Measurements from ENCODE around the gene DISP3. TPM values are rescaled to one million over a fixed set of nuclear protein-coding genes. Genes with fewer than 3 reads are reported as not detected.

The DISP3 gene, protein sequence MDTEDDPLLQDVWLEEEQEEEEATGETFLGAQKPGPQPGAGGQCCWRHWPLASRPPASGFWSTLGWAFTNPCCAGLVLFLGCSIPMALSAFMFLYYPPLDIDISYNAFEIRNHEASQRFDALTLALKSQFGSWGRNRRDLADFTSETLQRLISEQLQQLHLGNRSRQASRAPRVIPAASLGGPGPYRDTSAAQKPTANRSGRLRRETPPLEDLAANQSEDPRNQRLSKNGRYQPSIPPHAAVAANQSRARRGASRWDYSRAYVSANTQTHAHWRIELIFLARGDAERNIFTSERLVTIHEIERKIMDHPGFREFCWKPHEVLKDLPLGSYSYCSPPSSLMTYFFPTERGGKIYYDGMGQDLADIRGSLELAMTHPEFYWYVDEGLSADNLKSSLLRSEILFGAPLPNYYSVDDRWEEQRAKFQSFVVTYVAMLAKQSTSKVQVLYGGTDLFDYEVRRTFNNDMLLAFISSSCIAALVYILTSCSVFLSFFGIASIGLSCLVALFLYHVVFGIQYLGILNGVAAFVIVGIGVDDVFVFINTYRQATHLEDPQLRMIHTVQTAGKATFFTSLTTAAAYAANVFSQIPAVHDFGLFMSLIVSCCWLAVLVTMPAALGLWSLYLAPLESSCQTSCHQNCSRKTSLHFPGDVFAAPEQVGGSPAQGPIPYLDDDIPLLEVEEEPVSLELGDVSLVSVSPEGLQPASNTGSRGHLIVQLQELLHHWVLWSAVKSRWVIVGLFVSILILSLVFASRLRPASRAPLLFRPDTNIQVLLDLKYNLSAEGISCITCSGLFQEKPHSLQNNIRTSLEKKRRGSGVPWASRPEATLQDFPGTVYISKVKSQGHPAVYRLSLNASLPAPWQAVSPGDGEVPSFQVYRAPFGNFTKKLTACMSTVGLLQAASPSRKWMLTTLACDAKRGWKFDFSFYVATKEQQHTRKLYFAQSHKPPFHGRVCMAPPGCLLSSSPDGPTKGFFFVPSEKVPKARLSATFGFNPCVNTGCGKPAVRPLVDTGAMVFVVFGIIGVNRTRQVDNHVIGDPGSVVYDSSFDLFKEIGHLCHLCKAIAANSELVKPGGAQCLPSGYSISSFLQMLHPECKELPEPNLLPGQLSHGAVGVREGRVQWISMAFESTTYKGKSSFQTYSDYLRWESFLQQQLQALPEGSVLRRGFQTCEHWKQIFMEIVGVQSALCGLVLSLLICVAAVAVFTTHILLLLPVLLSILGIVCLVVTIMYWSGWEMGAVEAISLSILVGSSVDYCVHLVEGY (N-terminal part only)
- 0.02 and 0.30 TPM in 2 replicates for total RNA-seq (2014; rRNA removed; shearing (Covaris generic))
- polyA plus RNA-seq (2015; cell fraction: cytosol; rRNA removed): 0.35 TPM in 1 of 2 replicates, not detected in the other
- 0.02 and 0.14 TPM in 2 replicates for polyA plus RNA-seq (2015; cell fraction: nucleus; rRNA removed)

DNA sequence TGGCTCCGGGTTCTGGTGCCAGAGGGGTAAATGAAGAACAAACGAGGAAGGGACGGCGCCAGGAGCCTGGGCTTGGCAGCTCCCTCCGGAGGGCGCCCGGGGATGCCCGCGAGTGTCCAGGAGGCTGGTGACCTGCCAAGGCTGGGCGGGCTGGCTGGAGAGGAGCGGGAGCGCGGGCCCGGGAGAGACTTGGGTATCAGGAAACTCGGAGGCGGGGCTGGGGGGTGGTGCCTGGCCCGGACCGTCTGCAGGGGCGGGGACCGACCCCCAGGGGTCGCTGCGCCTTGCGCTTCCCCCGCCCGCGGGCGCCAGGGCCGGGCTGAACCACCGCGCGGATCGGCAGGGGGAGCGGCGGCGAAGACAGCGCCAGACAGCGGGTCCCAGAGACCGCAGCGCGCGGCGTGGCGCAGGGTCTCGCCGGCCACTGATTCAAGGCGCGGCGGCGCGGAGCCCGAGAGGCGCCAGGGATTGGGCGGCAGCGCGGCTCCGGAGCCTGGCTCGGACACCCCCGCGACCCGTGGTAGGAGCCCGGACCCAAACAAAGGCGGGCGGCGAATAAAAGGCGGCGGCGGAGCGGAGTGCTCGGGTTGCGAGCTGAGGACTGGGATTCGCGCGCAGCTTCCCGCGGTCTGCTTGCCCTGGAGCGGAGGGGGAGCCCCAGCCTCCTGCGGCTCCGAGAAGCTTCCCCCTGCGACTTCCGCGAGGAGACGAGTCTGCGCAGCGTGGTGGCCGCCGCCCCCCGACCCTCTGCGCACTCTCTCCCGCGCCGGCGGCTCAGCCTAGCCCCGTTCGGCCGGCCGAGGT is at the start of gene DISP3:
Gene DISP3 (plus strand): TSS at position 585 of the 804 bp plus-strand sequence. CDS start 21,838 bp downstream, outside the sequence.
- DNase-seq (ENCODE audit: low read depth): peak; percentile 63

DNA sequence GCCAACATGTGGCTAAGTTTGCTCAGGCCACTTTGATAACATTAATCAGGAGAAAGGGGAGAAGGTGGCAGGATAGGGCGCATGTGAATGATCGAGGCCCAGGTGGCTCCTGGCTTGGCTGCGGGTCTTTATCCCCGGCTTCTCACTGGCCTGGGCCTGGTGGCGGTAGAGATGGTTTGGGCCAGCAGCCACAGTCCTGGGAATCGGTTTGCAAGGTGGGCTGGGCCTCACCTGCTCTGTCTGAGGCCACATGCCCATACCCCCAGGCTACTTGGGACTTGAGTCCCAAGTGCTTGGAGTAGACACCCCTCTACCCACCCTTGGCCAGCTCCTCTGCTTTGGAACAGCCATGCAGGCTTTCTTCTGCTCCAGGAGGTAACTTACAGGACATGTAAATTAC is 49.7 kb upstream of the DISP3 start:
- no peak for DNase-seq (ENCODE audit: low read depth)

DNA sequence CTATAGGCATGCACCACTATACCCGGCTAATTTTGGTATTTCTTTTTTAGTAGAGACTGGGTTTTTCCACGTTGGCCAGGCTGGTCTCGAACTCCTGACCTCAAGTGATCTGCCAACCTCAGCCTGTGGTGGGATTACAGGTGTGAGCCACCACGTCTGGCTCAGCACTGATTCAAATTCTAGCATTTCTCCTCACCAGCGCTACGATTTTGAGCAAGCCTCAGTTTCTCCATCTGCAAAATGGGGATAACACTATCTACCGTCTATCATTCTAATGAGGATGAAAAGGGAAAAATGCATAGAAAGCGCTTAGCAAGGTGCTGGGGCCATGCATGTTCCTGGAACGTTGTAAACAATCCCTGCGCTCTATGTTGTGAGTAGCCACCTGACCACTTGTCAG is 49.0 kb upstream of the DISP3 start:
- DNase-seq (ENCODE audit: low read depth): no peak

DNA sequence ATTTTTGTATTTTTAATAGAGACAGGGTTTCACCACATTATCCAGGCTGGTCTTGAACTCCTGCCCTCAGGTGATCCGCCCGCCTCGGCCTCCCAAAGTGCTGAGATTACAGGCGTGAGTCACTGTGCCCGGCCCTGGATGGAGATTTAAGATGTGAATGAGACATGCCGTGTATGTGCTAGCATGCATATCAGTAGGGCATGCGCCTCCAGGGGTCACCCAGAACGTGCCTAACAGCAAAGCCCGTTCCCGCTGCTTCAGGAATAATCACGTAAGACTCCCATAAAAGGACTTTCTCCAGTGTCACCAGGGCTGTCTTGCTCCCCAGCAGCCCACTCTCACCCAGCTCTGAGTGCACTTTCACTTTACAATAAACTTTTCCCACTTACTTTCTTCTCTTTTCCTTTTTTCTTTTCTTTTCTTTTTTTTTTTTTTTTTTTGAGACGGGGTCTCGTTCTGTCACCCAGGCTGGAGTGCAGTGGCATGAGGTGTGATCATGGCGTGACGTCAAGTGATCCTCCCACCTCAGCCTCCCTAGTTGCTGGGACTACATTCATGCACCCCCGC is 46.9 kb upstream of the DISP3 start:
- DNase-seq (ENCODE audit: low read depth): peak; percentile 14

DNA sequence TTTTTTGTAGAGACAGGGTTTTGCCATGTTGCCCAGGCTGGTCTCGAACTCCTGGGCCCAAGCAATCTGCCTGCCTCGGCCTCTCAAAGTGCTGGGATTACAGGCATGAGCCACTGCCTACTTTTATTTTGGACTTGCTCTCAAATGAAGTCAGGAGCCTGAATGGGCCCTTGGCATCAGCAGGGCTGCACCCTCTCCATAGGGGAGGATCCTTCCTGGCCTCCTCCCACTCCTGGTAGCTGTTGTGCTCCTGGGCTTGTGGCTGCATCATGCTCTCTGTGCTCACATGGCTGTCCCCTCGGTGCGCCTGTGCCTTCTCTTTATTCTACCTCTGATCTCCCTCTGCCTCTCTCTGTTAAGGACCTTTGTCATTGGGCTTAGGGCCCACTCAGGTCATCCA is 46.4 kb upstream of the DISP3 start:
- no peak for DNase-seq (ENCODE audit: low read depth)

DNA sequence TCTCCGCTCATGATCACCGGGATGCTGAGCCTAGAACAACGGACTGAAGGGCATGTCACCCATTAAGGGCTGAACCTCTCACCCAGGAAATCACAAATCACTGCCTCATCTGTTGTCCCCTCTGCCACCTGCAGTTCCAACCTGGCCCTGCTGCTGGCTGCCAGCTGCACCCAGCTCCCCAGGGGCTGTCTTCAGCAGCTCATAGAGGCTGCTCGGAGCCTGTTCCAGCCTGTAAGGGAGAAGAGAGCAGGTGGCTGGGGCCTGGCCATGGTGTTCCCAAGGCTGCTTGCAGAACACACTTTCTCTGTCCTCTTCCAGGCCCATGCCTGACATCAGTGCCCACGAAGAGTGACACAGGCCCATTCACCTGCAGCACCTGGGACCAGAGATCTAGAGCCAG is 44.5 kb upstream of the DISP3 start:
- DNase-seq (ENCODE audit: low read depth): no peak

DNA sequence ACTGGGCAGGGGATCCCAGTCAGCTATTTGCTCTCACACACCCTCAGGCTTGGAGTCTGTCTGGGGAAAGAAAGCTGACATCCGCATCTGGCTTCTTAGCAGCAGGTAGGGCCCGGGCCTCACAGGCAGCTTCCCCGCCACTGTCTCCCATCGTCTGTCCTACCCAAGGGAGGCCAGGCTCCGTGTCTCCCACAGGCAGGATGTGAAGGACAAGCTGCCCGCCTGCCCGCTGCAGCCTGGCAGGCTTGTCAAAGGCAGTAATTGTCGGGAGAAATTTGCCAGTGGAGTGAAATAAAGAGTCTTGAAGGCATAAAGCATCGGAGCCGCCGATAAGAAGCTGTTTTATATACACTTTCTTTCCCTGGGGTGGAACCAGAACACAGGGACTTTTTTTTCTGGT is 44.0 kb upstream of the DISP3 start:
- no peak for DNase-seq (ENCODE audit: low read depth)

DNA sequence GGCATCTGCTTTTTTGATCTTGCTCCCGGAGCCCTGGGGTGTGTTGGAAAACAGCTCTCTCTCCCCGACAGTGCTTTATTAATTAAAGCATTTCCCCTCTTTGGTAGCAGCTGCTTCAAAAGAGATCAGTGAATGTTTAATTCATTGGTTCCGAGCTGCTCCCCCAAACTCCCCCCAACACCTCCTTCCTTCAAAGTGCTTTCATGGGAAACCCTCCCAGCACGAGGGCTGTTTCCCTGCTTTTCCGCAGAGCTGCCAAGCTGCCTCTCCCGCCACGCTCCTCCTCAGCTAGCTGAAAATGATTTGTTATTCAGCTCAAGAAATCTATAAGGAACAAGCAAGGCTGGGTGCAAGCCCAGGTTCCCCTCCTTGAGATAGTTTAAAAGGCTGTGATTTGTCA is 40.0 kb upstream of the DISP3 start:
- DNase-seq (ENCODE audit: low read depth): no peak

DNA sequence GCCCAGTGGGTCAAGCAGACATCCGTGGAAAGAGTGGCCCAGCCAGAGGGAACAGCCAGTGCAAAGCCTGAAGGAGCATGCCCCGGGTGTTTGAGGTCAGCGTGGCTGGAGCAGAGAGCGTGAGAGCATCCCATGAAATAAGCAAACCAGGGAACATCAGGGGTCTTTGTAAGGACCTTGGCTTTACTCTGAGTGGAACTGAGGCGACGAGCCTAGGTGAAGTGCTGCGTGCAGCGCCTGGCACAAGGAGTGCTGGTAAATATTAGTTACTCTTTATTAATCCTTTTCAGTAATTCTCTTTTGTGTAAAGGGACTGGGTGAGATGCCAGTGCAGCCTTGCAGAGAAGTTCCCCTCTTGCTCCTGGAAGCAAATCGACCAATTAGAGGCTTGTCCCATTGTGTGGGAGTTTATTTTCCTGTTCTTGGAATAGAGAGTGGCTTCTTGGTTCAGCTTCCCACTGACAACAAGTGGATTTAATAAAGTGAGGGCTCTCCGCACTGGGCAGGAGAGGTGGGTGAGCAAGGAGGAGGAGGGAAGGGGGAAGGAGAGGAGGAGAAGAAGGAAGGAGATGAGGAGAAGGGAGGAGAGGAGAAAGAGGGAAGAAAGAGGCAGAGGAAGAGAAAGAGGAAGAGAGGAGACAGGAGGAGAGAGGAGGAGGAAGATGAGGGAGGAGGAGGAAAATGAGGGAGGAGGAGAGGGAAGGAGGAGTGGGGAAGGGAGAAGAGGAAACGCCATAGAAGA is 37.6 kb upstream of the DISP3 start:
- no peak for DNase-seq (ENCODE audit: low read depth)

DNA sequence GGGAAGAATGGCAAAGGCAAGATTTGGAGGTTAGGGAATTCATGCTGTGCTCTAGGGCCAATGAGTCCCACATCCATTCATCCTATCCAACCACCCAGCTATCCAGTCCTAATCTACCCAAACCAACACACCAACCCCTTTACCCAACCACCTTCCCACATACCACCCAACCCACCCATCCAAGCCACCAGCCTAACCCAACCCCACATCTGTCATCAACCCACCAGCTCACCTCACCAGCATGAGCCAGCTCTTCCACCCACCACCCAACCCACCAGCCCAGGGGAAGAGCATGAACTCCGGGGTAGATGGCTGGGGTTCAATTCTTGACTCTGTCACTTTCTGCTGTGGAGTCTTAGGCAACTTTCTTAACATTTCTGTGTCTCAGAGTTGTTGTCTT is 35.9 kb upstream of the DISP3 start:
- DNase-seq (ENCODE audit: low read depth): no peak

DNA sequence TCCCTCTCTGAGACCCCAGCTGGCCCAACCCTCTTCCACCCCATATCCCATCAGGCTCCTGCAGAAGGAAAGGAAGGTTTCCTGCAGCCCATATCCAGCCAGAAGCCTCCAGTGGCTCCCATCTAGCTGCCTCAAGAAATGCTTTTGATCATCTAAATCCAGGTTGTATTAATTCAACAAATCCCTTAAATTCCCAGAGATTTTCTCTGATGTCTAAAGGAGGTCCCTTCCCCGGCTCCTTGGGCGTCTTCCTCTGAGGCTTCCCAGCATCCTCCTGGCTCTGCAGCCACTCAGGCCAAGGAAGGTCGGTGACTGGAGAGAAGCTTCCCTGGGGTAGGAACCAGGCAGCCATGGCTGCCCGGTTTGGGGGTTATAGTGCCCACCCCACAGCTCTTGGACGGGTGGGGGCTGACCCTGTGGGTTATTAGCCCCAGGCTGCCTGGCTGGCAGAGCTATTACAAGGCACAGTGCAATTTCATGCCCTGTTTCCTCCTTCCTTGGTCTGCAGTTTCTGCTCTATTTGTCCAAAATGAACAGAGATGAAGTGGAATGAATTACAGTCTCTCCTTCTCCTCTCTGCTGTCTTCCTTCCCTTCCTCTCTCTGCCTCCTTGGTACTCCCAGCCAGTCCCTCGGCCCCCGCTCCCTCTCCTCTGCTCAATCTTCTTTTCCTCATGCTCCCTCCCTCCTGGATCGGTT is 34.8 kb upstream of the DISP3 start:
- DNase-seq (ENCODE audit: low read depth): no peak

DNA sequence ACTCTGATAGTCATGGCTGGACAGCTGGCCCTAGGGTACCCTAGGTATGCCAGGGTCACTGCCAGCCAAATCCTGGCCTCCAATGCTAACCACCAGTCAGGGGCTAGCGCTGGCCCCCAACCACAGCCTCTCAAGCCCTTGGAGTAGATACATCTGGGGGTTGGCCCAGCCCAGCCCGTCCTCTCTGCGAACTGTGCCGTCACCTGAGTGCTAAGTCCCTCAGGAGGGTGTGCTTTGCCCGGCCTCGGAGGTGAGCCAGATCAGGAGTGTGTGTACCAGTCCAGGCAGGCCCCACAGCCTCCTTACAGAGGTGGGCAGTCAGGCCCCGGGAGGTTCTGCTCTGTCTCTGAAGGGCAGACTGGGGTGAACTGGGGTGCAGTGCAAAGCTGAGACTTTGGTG is 34.0 kb upstream of the DISP3 start:
- no peak for DNase-seq (ENCODE audit: low read depth)

DNA sequence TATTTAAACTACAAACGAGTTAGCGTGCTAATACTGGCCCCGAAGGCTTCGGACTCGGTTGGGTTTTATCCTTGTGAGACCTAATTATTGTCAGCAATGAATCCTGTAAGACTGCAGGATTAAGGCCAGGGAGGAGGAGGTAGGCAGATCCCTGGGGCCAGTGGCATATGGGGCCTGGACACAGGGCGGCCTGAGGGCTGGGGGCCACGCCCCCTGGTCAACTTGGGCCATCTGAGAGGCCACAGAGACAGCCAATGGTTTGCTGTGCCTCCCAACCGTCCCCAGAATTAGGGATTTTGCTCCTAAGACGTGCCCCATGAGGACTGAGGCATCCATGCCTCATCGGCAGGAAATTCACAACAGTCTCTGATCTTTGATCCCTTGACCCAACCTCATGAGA is 31.1 kb upstream of the DISP3 start:
- DNase-seq (ENCODE audit: low read depth): no peak

DNA sequence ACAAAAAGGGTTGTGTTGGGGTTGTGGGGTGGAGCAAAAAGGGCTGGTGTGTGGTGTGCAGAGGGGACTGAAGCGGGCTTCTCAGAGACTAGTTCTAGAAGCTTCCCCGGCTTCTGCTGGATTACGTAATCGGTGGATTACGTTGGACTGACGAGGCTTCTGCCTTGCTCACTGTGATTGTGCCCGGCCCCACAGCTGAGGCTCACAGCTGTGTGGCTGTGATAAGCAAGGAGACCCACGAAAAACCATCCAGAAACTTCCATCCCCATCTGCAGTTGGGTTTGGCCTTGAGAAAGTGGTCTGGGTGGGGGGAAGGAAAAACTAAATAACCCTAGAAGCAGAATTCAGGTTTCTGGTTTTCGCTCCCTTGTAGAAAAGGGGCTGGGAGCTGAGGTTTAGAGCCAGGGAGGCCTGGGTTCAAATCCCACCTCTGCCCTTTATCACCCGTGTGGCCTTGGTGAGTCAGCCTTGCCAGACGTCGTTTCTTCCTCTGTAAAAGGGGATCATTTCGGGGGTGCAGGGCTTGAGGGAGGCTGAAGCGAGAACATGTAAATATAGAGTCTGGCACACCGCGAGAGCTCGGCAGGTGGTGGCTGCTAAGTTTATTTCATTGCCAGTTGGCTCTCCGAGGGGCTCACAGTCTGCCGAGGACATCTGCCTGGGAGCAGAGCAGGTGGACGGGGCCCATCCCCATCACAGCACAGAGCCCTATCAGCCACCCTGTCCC is 30.4 kb upstream of the DISP3 start:
- DNase-seq (ENCODE audit: low read depth): no peak

DNA sequence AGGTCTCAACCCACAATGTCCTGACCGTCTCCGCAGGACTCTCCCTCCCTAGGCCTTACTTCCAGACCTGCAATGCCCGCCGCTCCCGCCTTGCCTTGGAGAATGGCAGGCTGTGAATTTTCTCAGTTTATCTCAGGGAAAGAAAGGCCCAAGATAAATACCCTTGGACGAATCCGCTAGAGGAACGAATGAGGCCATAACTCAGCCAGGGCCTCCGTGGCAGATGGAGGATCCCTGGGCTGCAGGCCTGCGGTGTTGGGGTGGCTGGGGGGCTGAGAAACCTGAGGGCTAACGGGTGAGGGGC is 29.9 kb upstream of the DISP3 start:
- DNase-seq (ENCODE audit: low read depth): no peak

DNA sequence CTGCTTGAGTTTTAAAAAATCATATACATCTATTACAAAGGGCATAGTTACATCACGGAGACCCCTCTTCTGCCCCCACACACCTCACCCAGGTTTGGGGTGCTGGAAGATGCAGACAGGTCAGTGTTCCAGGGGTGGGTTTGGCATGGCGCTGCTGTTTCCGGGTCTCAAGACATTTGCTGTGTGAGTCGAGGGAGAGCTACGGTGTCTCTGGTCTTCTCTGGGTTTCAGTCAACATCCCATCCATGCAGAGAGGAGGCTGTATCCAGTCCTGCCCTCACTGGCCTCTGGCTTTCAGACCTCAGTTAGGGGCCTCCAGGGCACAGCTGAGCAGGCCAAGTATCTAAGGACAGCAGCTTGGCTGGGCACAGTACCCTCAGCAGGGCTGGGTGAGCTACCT is 28.6 kb upstream of the DISP3 start:
- DNase-seq (ENCODE audit: low read depth): no peak

DNA sequence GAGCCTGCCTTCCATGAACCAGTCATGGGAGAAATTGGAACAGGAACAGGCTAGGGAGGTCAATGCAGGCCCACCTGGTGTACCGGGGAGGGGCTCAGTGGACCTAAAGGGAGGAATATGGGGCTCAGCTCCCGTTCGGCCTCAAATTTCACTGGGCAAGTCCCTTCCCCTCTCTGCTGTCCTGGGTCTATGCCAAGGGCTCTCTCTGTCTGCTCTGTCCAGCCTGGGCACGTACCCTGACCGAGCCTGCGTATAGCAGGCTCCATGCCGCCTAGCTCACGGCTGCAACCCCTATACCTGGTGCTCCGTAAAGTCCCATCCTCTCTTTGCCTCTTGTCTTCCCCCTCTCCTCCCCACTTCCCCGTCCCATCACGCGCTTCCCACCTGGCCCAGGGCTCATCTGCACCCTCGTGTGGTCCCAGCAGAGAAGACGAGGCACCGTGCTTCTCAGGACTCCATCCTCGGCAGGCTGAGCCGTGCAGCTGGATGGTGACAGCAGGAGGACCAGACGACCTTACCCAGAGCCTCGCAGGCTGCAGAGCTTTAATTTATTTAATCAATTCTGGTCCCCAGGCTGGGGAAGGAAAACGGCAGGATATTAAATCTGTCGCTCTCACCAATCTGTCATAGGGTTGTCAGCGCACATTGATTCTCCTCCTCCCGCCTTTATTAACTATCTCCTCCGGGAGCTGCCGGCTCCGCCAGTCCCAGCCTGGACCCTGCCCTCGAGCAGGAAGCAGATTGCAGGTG is 25.0 kb upstream of the DISP3 start:
- DNase-seq (ENCODE audit: low read depth): no peak

All from HT1080 (cell line).